Uterus (tissue), 2 donors: ENCODE measurements around the gene WDR3.

Experiments
- CTCF ChIP-seq, 4 experiments: fragments of 200-600 bp in 2 of 4; fragments of 450-650 bp in 2 of 4; sonication (generic) in 2 of 4; IDR thresholded peaks; one replicate each; pipeline ENCODE4 v1.5.1; 2016 to 2019; ENCODE audit warnings: antibody characterized with exemption in 4 of 4, mild to moderate bottlenecking in 2 of 4, moderate library complexity in 1 of 4
- POLR2A ChIP-seq, 2 donors: fragments of 450-650 bp; IDR thresholded peaks; one replicate each; pipeline ENCODE4 v1.6.1; 2016; ENCODE audit warnings: antibody characterized with exemption in 2 of 2, mild to moderate bottlenecking in 1 of 2, moderate library complexity in 1 of 2

GRCh38 chr1:117942293-117942692, 12.8 kb downstream of the WDR3 start:
- no peak for TF ChIP-seq CTCF (IDR thresholded peaks at IDR 0.05)
- no peak for TF ChIP-seq POLR2A (IDR thresholded peaks at IDR 0.05)
